ENCODE results near the gene S100Z. TPM values are rescaled to one million over a fixed set of nuclear protein-coding genes. Genes with fewer than 3 reads are reported as not detected.
A peak's percentile ranks its signal among the peaks of the same experiment; 100 is the strongest.

Gene S100Z
- total RNA-seq, 4 donors from 2014 or later, result 0.53 TPM; not detected in 3

DNA sequence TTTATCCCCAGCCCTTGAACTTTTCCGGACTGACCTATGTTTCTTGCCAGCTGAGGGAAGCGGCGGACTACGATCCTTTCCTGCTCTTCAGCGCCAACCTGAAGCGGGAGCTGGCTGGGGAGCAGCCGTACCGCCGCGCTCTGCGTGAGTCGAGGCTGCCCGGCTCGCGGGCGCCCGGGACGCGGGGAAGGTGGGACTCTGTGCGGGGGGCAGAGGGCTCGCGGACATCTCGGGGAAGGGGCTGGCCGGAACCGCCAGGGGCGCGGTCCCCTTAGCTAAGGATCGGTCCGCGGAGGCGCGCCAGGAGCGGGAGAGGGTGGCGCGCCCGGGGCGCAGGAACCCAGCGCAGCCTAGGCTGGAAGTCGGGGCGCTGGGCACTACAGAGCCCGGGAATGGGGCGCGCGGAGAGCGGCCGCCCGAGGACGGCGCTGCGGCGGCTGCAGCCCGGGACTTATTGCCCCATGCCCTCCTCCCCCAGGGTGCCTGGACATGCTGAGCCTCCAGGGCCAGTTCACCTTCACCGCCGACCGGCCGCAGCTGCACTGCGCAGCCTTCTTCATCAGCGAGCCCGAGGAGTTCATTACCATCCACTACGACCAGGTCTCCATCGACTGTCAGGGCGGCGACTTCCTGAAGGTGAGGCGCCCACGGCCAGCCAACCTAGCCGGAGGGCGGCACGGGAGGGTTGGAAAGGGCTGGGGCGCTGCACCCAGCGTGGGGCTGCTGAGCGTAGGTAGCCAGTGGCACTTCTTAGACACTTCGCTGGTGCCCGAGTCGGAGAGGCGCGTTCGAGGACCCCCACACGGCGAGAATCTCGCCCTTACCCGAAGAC lies 104.0 kb downstream of the S100Z start:
- Histone ChIP-seq H3K4me3 (peak overlapping the region in 3 of 4 donors; percentile 17 to 58 (median 42)), H3K9me3 (no peaks in the 10 kb centered on the region), H3K36me3 (no peaks in the 10 kb centered on the region), H3K27ac (peak overlapping the region in 1 of 4 donors; percentile 2), H3K4me1 (peaks cover 4 to 14% (median 8%) of the 10 kb centered on the region in 3 donors), H3K27me3 (peaks cover 0 to 65% (median 2%) of the 10 kb centered on the region in 4 donors)
- 13% methylated on average over 8 of the region's 81 CpGs; no CpG with 5 or more reads in 1 of the 2 donors for WGBS, 2 donors
- DNase-seq, result no peak
- TF ChIP-seq CTCF (IDR thresholded peaks at IDR 0.05) (no peak), POLR2A (IDR thresholded peaks at IDR 0.05) (no peak)
- intact Hi-C loops (cut with DNase I), result no loop called here

- TF ChIP-seq POLR2A (IDR thresholded peaks at IDR 0.05) (no peak), CTCF (IDR thresholded peaks at IDR 0.05) (no peak)
- H3K27me3 ChIP-seq, result peaks cover 0 to 65% (median 2%) of the 10 kb centered on the region in 4 donors
- no peak for DNase-seq
Measured at GRCh38 chr5:76954383-76954763, 104.6 kb downstream of the S100Z start.

GRCh38 chr5:76956033-76956432 lies 106.2 kb downstream of the S100Z start:
- no peak for DNase-seq
- Histone ChIP-seq H3K4me1 (peaks cover 4 to 14% (median 8%) of the 10 kb centered on the region in 3 donors), H3K4me3 (no peak overlapping the region), H3K36me3 (no peaks in the 10 kb centered on the region), H3K27me3 (peaks cover 0 to 64% (median 2%) of the 10 kb centered on the region in 4 donors), H3K9me3 (no peaks in the 10 kb centered on the region), H3K27ac (no peak overlapping the region)
- TF ChIP-seq CTCF (IDR thresholded peaks at IDR 0.05), result no peak
- TF ChIP-seq POLR2A (IDR thresholded peaks at IDR 0.05), result no peak
- 60 to 66% methylated on average over 2 of the region's 2 CpGs for WGBS, 2 donors
- intact Hi-C loops (cut with DNase I), result no loop called here

More at GRCh38 chr5:76954383-76954763, 104.6 kb downstream of the S100Z start:
- H3K9me3 ChIP-seq, result no peaks in the 10 kb centered on the region
- intact Hi-C loops (cut with DNase I), result no loop called here
- 15 to 33% methylated on average over 1 to 17 of the region's 25 CpGs for WGBS, 2 donors
- H3K4me3 ChIP-seq, result peak overlapping the region in 3 of 4 donors; percentile 17 to 58 (median 42)
- peak overlapping the region in 1 of 4 donors; percentile 2 for H3K27ac ChIP-seq
- no peaks in the 10 kb centered on the region for H3K36me3 ChIP-seq
- H3K4me1 ChIP-seq, result peaks cover 4 to 14% (median 8%) of the 10 kb centered on the region in 3 donors

- Histone ChIP-seq H3K27ac (peak overlapping the region in 1 of 4 donors; percentile 14), H3K9me3 (no peaks in the 10 kb centered on the region), H3K36me3 (no peaks in the 10 kb centered on the region), H3K4me3 (no peak overlapping the region), H3K4me1 (peaks cover 0 to 4% (median under 1%) of the 10 kb centered on the region in 3 donors), H3K27me3 (peaks cover 0 to 34% (median 1%) of the 10 kb centered on the region in 4 donors)
- WGBS, 2 donors, result 56 to 57% methylated on average over 5 of the region's 5 CpGs
- intact Hi-C loops (cut with DNase I), result no loop called here
- no peak for TF ChIP-seq POLR2A (IDR thresholded peaks at IDR 0.05)
- no peak for TF ChIP-seq CTCF (IDR thresholded peaks at IDR 0.05)
- DNase-seq, result no peak
Measured at GRCh38 chr5:76958991-76959767, 109.4 kb downstream of the S100Z start.
